OCI-LY1 (cell line): ENCODE results near the gene RNF34.

Experiments
- H2AFZ ChIP-seq: fragments of 200-600 bp; sonication (generic), shearing (Covaris generic); 2 replicates; pipeline ENCODE4 v1.6.0; 2014; ENCODE audit warnings: antibody characterized with exemption, mild to moderate bottlenecking, low read length
- H3F3A ChIP-seq: fragments of 200-600 bp; sonication (generic), shearing (Covaris generic); 2 replicates; pipeline ENCODE4 v1.6.0; 2014; ENCODE audit warnings: mild to moderate bottlenecking, antibody characterized with exemption, low read length, moderate library complexity; ENCODE audit not compliant: insufficient read depth
- H3K27ac ChIP-seq: fragments of 200-600 bp; sonication (generic); 2 replicates; pipeline ENCODE4 v1.5.1; 2014; ENCODE audit warnings: low read length, mixed run types, mild to moderate bottlenecking, low read depth; ENCODE audit not compliant: poor library complexity, severe bottlenecking
- H3K27me3 ChIP-seq: fragments of 200-600 bp; sonication (generic); 2 replicates; pipeline ENCODE4 v1.6.0; 2014; ENCODE audit warnings: antibody characterized with exemption, mild to moderate bottlenecking, low read length, moderate library complexity; ENCODE audit not compliant: insufficient read depth
- H3K36me3 ChIP-seq: fragments of 200-600 bp; sonication (generic); 2 replicates; pipeline ENCODE4 v1.6.1; 2014; ENCODE audit warnings: mild to moderate bottlenecking, antibody characterized with exemption, low read length, moderate library complexity, mixed read lengths; ENCODE audit not compliant: insufficient read depth
- H3K4me1 ChIP-seq: fragments of 200-600 bp; sonication (generic); 2 replicates; pipeline ENCODE4 v1.5.1; 2014; ENCODE audit warnings: mild to moderate bottlenecking, low read length, moderate library complexity; ENCODE audit not compliant: insufficient read depth, severe bottlenecking
- H3K4me2 ChIP-seq: fragments of 200-600 bp; sonication (generic), shearing (Covaris generic); 2 replicates; pipeline ENCODE4 v1.6.1; 2014; ENCODE audit warnings: low read length
- H3K4me3 ChIP-seq: fragments of 200-600 bp; sonication (generic); 2 replicates; pipeline ENCODE4 v1.5.1; 2014; ENCODE audit warnings: low read length, low read depth, mild to moderate bottlenecking, mixed read lengths; ENCODE audit not compliant: poor library complexity, severe bottlenecking
- H3K79me2 ChIP-seq: fragments of 200-600 bp; shearing (Covaris generic); 2 replicates; pipeline ENCODE4 v1.6.1; 2016; ENCODE audit warnings: mixed run types, low read length, mixed read lengths; ENCODE audit not compliant: insufficient read depth
- H3K9ac ChIP-seq: fragments of 200-600 bp; sonication (generic), shearing (Covaris generic); 2 replicates; pipeline ENCODE4 v1.6.1; 2014; ENCODE audit warnings: mild to moderate bottlenecking, low read length, mixed read lengths
- H3K9me2 ChIP-seq: fragments of 200-600 bp; sonication (generic), shearing (Covaris generic); 2 replicates; pipeline ENCODE4 v1.6.1; 2014; ENCODE audit warnings: low read depth, mild to moderate bottlenecking, low read length, mixed read lengths
- H3K9me3 ChIP-seq: fragments of 200-600 bp; shearing (Covaris generic); 2 replicates; pipeline ENCODE4 v1.6.1; 2014; ENCODE audit warnings: low read length, mixed read lengths
- H4K20me1 ChIP-seq: fragments of 200-600 bp; sonication (generic), shearing (Covaris generic); 2 replicates; pipeline ENCODE4 v1.6.0; 2016; ENCODE audit warnings: mild to moderate bottlenecking, low read length; ENCODE audit not compliant: insufficient read depth
- CTCF ChIP-seq: fragments of 200-600 bp; sonication (generic), shearing (Covaris generic); IDR thresholded peaks from 2 replicates; pipeline ENCODE4 v1.5.1; 2017; ENCODE audit warnings: mild to moderate bottlenecking, antibody characterized with exemption, low read length, moderate library complexity, mixed read lengths
- EZH2 ChIP-seq: fragments of 200-600 bp; sonication (generic), shearing (Covaris generic); IDR thresholded peaks from 2 replicates; pipeline ENCODE4 v1.8.0; 2017; ENCODE audit warnings: borderline replicate concordance, mixed run types, mild to moderate bottlenecking, antibody characterized with exemption, low read length, moderate library complexity, mixed read lengths

Gene RNF34

GRCh38 chr12:121376754-121377697 is 22.9 kb upstream of the RNF34 start:
- Histone ChIP-seq H3K9ac (no peak overlapping the region), H3K4me3 (no peak overlapping the region), H3K4me2 (no peak overlapping the region), H3K9me3 (no peaks in the 10 kb centered on the region), H3K36me3 (no peaks in the 10 kb centered on the region), H3K27me3 (no peaks in the 10 kb centered on the region), H3K4me1 (no peaks in the 10 kb centered on the region), H2AFZ (no peak overlapping the region), H3K79me2 (no peaks in the 10 kb centered on the region), H3F3A (no peaks in the 10 kb centered on the region), H4K20me1 (no peaks in the 10 kb centered on the region), H3K27ac (no peak overlapping the region), H3K9me2 (no peaks in the 10 kb centered on the region)
- TF ChIP-seq CTCF (no peak), EZH2 (no peak)

GRCh38 chr12:121378736-121379135 is 21.2 kb upstream of the RNF34 start:
- Histone ChIP-seq H3K36me3 (no peaks in the 10 kb centered on the region), H2AFZ (no peak overlapping the region), H3K9me3 (no peaks in the 10 kb centered on the region), H3K4me1 (no peaks in the 10 kb centered on the region), H3K4me2 (no peak overlapping the region), H4K20me1 (no peaks in the 10 kb centered on the region), H3F3A (no peaks in the 10 kb centered on the region), H3K9ac (no peak overlapping the region), H3K27ac (no peak overlapping the region), H3K4me3 (no peak overlapping the region), H3K9me2 (no peaks in the 10 kb centered on the region), H3K27me3 (no peaks in the 10 kb centered on the region), H3K79me2 (no peaks in the 10 kb centered on the region)
- TF ChIP-seq EZH2 (no peak), CTCF (no peak)

DNA sequence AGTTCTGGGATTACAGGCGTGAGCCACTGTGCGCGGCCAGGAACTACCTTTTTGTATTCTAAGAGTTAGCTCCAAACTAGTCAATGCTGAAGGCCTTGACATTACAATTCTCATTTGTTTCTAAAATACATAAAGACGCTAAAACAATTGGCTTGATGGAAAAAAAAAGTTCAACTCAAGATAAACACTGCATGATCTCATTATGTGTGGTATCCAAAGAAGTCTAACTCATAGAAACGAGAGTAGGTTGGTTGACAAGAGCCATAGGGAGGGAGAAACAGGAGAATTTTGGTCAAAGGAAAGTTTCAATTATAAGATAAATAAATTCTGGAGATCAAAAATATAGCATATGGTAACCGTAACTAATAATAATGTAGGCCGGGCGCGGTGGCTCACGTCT is 20.0 kb upstream of the RNF34 start:
- Histone ChIP-seq H3K79me2 (no peaks in the 10 kb centered on the region), H2AFZ (no peak overlapping the region), H3K9me2 (no peaks in the 10 kb centered on the region)

More for the DNA sequence above, 20.0 kb upstream of the RNF34 start:
- Histone ChIP-seq H3F3A (no peaks in the 10 kb centered on the region), H3K9me3 (no peaks in the 10 kb centered on the region), H4K20me1 (no peaks in the 10 kb centered on the region), H3K27ac (no peak overlapping the region), H3K4me3 (no peak overlapping the region), H3K36me3 (no peaks in the 10 kb centered on the region), H3K9ac (no peak overlapping the region), H3K4me2 (no peak overlapping the region), H3K27me3 (no peaks in the 10 kb centered on the region), H3K4me1 (no peaks in the 10 kb centered on the region)
- TF ChIP-seq CTCF, result no peak
- TF ChIP-seq EZH2, result no peak
